OCI-LY7 (cell line): ENCODE measurements around the gene NIP7. TPM values are rescaled to one million over a fixed set of nuclear protein-coding genes. Genes with fewer than 3 reads are reported as not detected.

Source experiments
- BruUV-seq: library from RNA; stranded (reverse); fragments of 400-500 nt; replicated peaks from 2 replicates; lab custom pipeline; 2021; lab: Mats Ljungman, UMichigan
- CTCF ChIA-PET: fragments of 300-600 bp; sonication (Branson Sonifier 250); formaldehyde crosslinking; loops from one replicate; lab custom pipeline; 2022; ENCODE audit warnings: antibody characterized with exemption; ENCODE audit not compliant: unreplicated experiment; lab: Charles Lee
- POLR2A ChIA-PET: fragments of 300-600 bp; sonication (Branson Sonifier 250); formaldehyde crosslinking; loops from one replicate; lab custom pipeline; 2022; ENCODE audit warnings: antibody characterized with exemption; lab: Charles Lee
- DNase-seq: peaks from one replicate; pipeline ENCODE4 v3.0.0-alpha.2; 2015; ENCODE audit warnings: low spot score
- H2AFZ ChIP-seq: fragments of 200-600 bp; sonication (generic), shearing (Covaris generic); 2 replicates; pipeline ENCODE4 v1.6.1; 2014; ENCODE audit warnings: mild to moderate bottlenecking, antibody characterized with exemption, low read length, moderate library complexity
- H3K27ac ChIP-seq: fragments of 200-600 bp; sonication (generic); 2 replicates; pipeline ENCODE4 v1.5.1; 2014; ENCODE audit warnings: mixed run types, low read depth, mild to moderate bottlenecking, moderate library complexity, low read length, inconsistent platforms; ENCODE audit not compliant: poor library complexity, severe bottlenecking
- H3K36me3 ChIP-seq: fragments of 200-600 bp; sonication (generic); 2 replicates; pipeline ENCODE4 v1.6.1; 2014; ENCODE audit warnings: mild to moderate bottlenecking, antibody characterized with exemption, low read length, moderate library complexity, mixed read lengths; ENCODE audit not compliant: insufficient read depth
- H3K4me1 ChIP-seq: fragments of 200-600 bp; sonication (generic); 2 replicates; pipeline ENCODE4 v1.5.1; 2014; ENCODE audit warnings: mild to moderate bottlenecking, low read length; ENCODE audit not compliant: insufficient read depth, poor library complexity, severe bottlenecking
- H3K4me2 ChIP-seq: fragments of 200-600 bp; sonication (generic); 2 replicates; pipeline ENCODE4 v1.6.1; 2014; ENCODE audit warnings: mild to moderate bottlenecking, low read length
- H3K4me3 ChIP-seq: fragments of 200-600 bp; sonication (generic); 2 replicates; pipeline ENCODE4 v1.5.1; 2014; ENCODE audit warnings: mild to moderate bottlenecking, low read depth, low read length; ENCODE audit not compliant: poor library complexity, severe bottlenecking
- H3K79me2 ChIP-seq: fragments of 200-600 bp; sonication (generic); 2 replicates; pipeline ENCODE4 v1.6.1; 2016; ENCODE audit warnings: low read depth, mild to moderate bottlenecking, low read length, moderate library complexity, mixed read lengths; ENCODE audit not compliant: insufficient read depth
- H3K9me2 ChIP-seq: fragments of 200-600 bp; sonication (generic); 2 replicates; pipeline ENCODE4 v1.6.1; 2016; ENCODE audit warnings: mild to moderate bottlenecking, low read length, mixed read lengths; ENCODE audit not compliant: insufficient read depth
- H3K9me3 ChIP-seq: fragments of 200-600 bp; sonication (generic); 2 replicates; pipeline ENCODE4 v1.6.1; 2014; ENCODE audit warnings: mild to moderate bottlenecking, mixed run types, low read length, mixed read lengths
- H4K20me1 ChIP-seq: fragments of 200-600 bp; sonication (generic); 2 replicates; pipeline ENCODE4 v1.6.1; 2014; ENCODE audit warnings: mild to moderate bottlenecking, antibody characterized with exemption, low read length, moderate library complexity, mixed read lengths; ENCODE audit not compliant: insufficient read depth
- CTCF ChIP-seq: fragments of 200-600 bp; sonication (generic); conservative IDR thresholded peaks from 2 replicates; pipeline ENCODE4 v1.5.1; 2014; ENCODE audit warnings: mild to moderate bottlenecking, antibody characterized with exemption, low read length, moderate library complexity, mixed read lengths
- EZH2phosphoT487 ChIP-seq: fragments of 200-600 bp; sonication (generic); IDR thresholded peaks from 2 replicates; pipeline ENCODE4 v1.6.1; 2018; ENCODE audit warnings: low read depth, borderline replicate concordance, mild to moderate bottlenecking, mixed run types, antibody characterized with exemption, low read length, moderate library complexity, mixed read lengths
- intact Hi-C: fragments of 100-400 bp; cut with micrococcal nuclease; formaldehyde crosslinking; loops from one replicate; pipeline ENCODE4 v1.10.0; 2022; ENCODE audit not compliant: unreplicated experiment
- total RNA-seq, 2 experiments: library from RNA; depleted of rRNA in 1 of 2; stranded (reverse); fragments of >200 nt in 1 of 2; shearing (Covaris generic) in 1 of 2; gene quantifications; 2 replicates each; pipeline ENCODE4 v1.2.3, GENCODE V29; 2014 to 2022

Gene NIP7
- total RNA-seq, 2 experiments from 2014 or later, result 39.7 to 49.1 TPM

GRCh38 chr16:69318177-69318910 lies 21.2 kb upstream of the NIP7 start:
- TF ChIP-seq EZH2phosphoT487 (no peak), CTCF (no peak)
- Histone ChIP-seq H2AFZ (no peak overlapping the region), H3K4me3 (no peak overlapping the region), H3K4me1 (no peaks in the 10 kb centered on the region), H3K79me2 (peaks cover 24% of the 10 kb centered on the region), H3K4me2 (no peak overlapping the region), H4K20me1 (peaks cover 7% of the 10 kb centered on the region; the same call in 1 of the 2 replicates), H3K27ac (no peak overlapping the region), H3K9me3 (no peaks in the 10 kb centered on the region), H3K9me2 (no peaks in the 10 kb centered on the region), H3K36me3 (peaks cover 92% of the 10 kb centered on the region)
- ChIA-PET POLR2A (interaction anchor here (1.1 to 2.3 kb wide), 2 partner anchors 11 kb away, joined by 3 to 7 read pairs; partner anchors contain the start of gene PDF), CTCF (no interaction called here)
- BruUV-seq, result no TSS peak
- DNase-seq, result no peak
- intact Hi-C loops, result no loop called here

- no peaks in the 10 kb centered on the region for H3K9me3 ChIP-seq
- H3K4me1 ChIP-seq, result no peaks in the 10 kb centered on the region
- CTCF ChIA-PET, result no interaction called here
- no peak overlapping the region for H3K4me3 ChIP-seq
- H4K20me1 ChIP-seq, result peaks cover 7% of the 10 kb centered on the region; the same call in 1 of the 2 replicates
- TF ChIP-seq CTCF (no peak), EZH2phosphoT487 (no peak)
- H3K79me2 ChIP-seq, result peaks cover 20% of the 10 kb centered on the region; the same call in 1 of the 2 replicates
- intact Hi-C loops, result no loop called here
- no peaks in the 10 kb centered on the region for H3K9me2 ChIP-seq
- no peak overlapping the region for H3K27ac ChIP-seq
- POLR2A ChIA-PET, result interaction anchor here (2.3 kb wide), 1 partner anchor 11 kb away, joined by 7 read pairs; the partner anchor contains the start of gene PDF
- DNase-seq, result no peak
- no peak overlapping the region for H3K4me2 ChIP-seq
- peaks cover 92% of the 10 kb centered on the region for H3K36me3 ChIP-seq
- no TSS peak for BruUV-seq
- no peak overlapping the region for H2AFZ ChIP-seq
Observed at GRCh38 chr16:69318911-69319289, 20.7 kb upstream of the NIP7 start.

GRCh38 chr16:69319381-69319780 lies 20.2 kb upstream of the NIP7 start:
- Histone ChIP-seq H3K9me2 (no peaks in the 10 kb centered on the region), H3K4me1 (no peaks in the 10 kb centered on the region), H3K36me3 (peaks cover 92% of the 10 kb centered on the region), H2AFZ (no peak overlapping the region), H3K79me2 (peaks cover 20% of the 10 kb centered on the region; the same call in 1 of the 2 replicates), H3K9me3 (no peaks in the 10 kb centered on the region), H3K4me3 (no peak overlapping the region), H4K20me1 (peaks cover 7% of the 10 kb centered on the region; the same call in 1 of the 2 replicates), H3K27ac (no peak overlapping the region), H3K4me2 (no peak overlapping the region)
- DNase-seq, result no peak
- ChIA-PET POLR2A (interaction anchor here (2.3 kb wide), 1 partner anchor 10 kb away, joined by 7 read pairs; the partner anchor contains the start of gene PDF), CTCF (no interaction called here)
- BruUV-seq, result no TSS peak
- intact Hi-C loops, result no loop called here
- TF ChIP-seq EZH2phosphoT487 (no peak), CTCF (no peak)
